GM18499 (cell line): ENCODE data around the gene CPAMD8.

Experiments
- ATAC-seq: cut with Tn5 transposase; IDR thresholded peaks from one replicate; pipeline ENCODE4 v1.9.1; 2021; ENCODE audit warnings: moderate number of reproducible peaks; ENCODE audit not compliant: insufficient read depth, unreplicated experiment

The CPAMD8 gene

GRCh38 chr19:16853066-16853465 lies 173.5 kb downstream of the CPAMD8 start:
- no peak for ATAC-seq

GRCh38 chr19:16851031-16851712 lies 175.4 kb downstream of the CPAMD8 start:
- no peak for ATAC-seq

- ATAC-seq = no peak
Observed at GRCh38 chr19:16850133-16850532, 176.5 kb downstream of the CPAMD8 start.

- ATAC-seq = no peak
Observed at GRCh38 chr19:16849168-16849567, 177.4 kb downstream of the CPAMD8 start.

GRCh38 chr19:16847430-16847829 lies 179.2 kb downstream of the CPAMD8 start:
- ATAC-seq = no peak

GRCh38 chr19:16846901-16847300 lies 179.7 kb downstream of the CPAMD8 start:
- no peak for ATAC-seq
